T-helper 1 cell treated with Interleukin-12 subunit alpha and Interleukin-12 subunit beta and Interleukin-4 antibody, amounts not matched to agents 30 μg/mL and 1 μg/mL, for 36 hours (primary cell): ENCODE results near the gene STXBP2.

Source experiments
- H3K27ac Mint-ChIP-seq: one replicate; pipeline ENCODE4 v1.8.0; 2021; ENCODE audit warnings: mild to moderate bottlenecking, mixed read lengths
- H3K27me3 Mint-ChIP-seq: one replicate; pipeline ENCODE4 v1.8.0; 2021; ENCODE audit warnings: low read depth, mixed read lengths
- H3K36me3 Mint-ChIP-seq: one replicate; pipeline ENCODE4 v1.8.0; 2021; ENCODE audit warnings: low read depth, mixed read lengths
- H3K4me1 Mint-ChIP-seq: one replicate; pipeline ENCODE4 v1.8.0; 2021; ENCODE audit warnings: low read depth, mixed read lengths
- H3K4me3 Mint-ChIP-seq: one replicate; pipeline ENCODE4 v1.8.0; 2021; ENCODE audit warnings: mild to moderate bottlenecking, moderate library complexity, mixed read lengths
- H3K9me3 Mint-ChIP-seq: one replicate; pipeline ENCODE4 v1.8.0; 2021; ENCODE audit warnings: mixed read lengths

Gene STXBP2

GRCh38 chr19:7682175-7682855 lies 45.4 kb downstream of the STXBP2 start:
- Mint-ChIP-seq H3K27ac (no peak overlapping the region), H3K9me3 (no peaks in the 10 kb centered on the region), H3K36me3 (peaks cover 11% of the 10 kb centered on the region), H3K27me3 (peaks cover 9% of the 10 kb centered on the region), H3K4me3 (peak overlapping the region; percentile 90), H3K4me1 (peaks cover 23% of the 10 kb centered on the region)

GRCh38 chr19:7685546-7686445 lies 48.9 kb downstream of the STXBP2 start:
- H3K36me3 Mint-ChIP-seq = peaks cover 11% of the 10 kb centered on the region
- no peaks in the 10 kb centered on the region for H3K27me3 Mint-ChIP-seq
- peaks cover 7% of the 10 kb centered on the region for H3K4me1 Mint-ChIP-seq
- no peak overlapping the region for H3K27ac Mint-ChIP-seq
- no peak overlapping the region for H3K4me3 Mint-ChIP-seq
- no peaks in the 10 kb centered on the region for H3K9me3 Mint-ChIP-seq

DNA sequence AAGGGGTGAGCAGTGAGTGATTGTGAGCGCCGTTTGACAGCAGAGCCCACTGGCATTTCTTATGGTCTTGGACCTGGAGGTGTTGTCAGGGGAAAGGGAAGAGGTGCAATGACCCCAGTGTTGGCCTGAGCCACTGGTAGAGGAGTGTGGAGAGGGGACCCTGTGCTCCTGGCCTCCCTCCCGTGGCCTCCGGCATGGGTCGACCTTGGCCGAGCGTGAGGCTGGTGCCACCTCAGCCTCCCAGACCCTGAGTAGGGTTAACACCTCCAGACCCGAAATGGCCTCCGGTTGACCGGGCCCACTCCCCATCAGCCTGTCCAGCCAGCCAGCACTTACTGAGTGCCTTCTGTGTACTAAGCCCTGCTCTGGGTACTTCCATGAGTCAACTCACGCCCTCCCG lies 50.3 kb downstream of the STXBP2 start:
- Mint-ChIP-seq H3K9me3 (no peaks in the 10 kb centered on the region), H3K4me3 (no peak overlapping the region), H3K27ac (no peak overlapping the region), H3K36me3 (peaks cover 9% of the 10 kb centered on the region), H3K27me3 (no peaks in the 10 kb centered on the region), H3K4me1 (no peaks in the 10 kb centered on the region)

- H3K4me1 Mint-ChIP-seq = no peaks in the 10 kb centered on the region
- peaks cover 5% of the 10 kb centered on the region for H3K36me3 Mint-ChIP-seq
- H3K27ac Mint-ChIP-seq = no peak overlapping the region
- H3K9me3 Mint-ChIP-seq = no peaks in the 10 kb centered on the region
- H3K4me3 Mint-ChIP-seq = no peak overlapping the region
- H3K27me3 Mint-ChIP-seq = no peaks in the 10 kb centered on the region
These were observed 52.3 kb downstream of the STXBP2 start for GRCh38 chr19:7689165-7689564.

DNA sequence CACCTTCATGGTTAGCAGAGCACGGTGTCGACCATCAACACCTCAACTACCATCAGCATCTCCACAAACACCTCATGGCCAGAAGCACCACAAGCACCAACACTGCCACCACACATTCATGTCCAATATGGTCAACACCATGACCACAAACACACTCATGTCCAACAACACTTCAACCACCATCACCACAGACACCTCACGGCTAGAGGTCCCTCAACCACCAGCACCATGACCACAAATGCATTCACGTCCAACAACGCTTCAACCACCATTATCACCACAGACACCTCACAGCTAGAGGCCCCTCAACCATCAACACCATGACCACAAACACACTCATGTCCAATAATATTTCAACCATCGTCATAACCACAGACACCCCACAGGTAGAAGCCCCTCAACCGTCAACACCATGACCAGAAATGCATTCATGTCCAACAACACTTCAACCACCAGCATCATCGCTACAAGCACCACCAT lies 53.9 kb downstream of the STXBP2 start:
- Mint-ChIP-seq H3K4me1 (no peaks in the 10 kb centered on the region), H3K36me3 (peaks cover 2% of the 10 kb centered on the region), H3K4me3 (no peak overlapping the region), H3K9me3 (no peaks in the 10 kb centered on the region), H3K27ac (no peak overlapping the region), H3K27me3 (no peaks in the 10 kb centered on the region)

DNA sequence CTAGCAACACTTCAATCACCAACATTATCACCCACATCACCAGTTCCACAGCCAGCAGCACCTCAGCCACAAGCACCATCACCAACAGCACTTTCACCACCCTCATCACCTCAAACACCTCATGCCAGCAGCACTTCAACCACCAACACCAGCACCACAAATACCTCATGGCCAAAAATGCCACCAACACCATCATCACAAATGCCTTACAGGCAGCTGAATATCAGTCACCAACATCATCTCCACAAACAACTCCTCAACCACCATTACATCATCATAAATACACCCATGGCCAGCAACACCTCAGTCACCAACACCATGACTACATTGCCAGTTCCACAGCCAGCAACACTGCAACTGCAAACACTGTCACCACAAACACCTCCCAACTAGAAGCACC lies 54.6 kb downstream of the STXBP2 start:
- Mint-ChIP-seq H3K27ac (no peak overlapping the region), H3K4me1 (no peaks in the 10 kb centered on the region), H3K36me3 (peaks cover 2% of the 10 kb centered on the region), H3K27me3 (peaks cover under 1% of the 10 kb centered on the region), H3K9me3 (no peaks in the 10 kb centered on the region), H3K4me3 (no peak overlapping the region)

DNA sequence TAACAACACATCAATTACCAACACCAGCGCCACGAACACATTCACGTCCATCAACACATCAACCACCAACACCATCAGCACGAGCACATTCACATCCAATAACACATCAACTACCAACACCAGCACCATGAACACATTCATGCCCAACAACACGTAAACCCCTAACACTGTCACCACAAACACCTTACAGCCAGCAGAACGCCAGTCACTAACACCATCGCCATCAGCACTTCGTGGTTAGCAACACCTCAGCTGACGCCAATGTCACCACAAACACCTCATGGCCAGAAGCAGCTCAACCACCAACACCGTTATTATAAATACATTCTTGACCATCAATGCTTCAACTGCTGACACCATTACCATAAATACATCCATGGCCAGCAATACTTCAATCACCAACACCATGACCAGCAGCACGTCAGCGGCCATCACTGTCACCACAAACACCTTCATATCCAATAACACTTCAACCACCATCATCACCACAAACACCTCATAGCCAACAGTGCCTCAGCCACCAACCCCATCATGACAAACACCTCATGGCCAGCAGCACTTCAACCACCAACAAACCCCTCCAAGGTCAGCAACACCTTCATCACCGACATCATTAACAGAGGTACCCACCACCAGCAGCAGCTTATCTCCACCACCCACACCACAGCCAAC lies 55.6 kb downstream of the STXBP2 start:
- Mint-ChIP-seq H3K9me3 (no peaks in the 10 kb centered on the region), H3K4me3 (no peak overlapping the region), H3K27ac (no peak overlapping the region), H3K36me3 (no peaks in the 10 kb centered on the region), H3K4me1 (no peaks in the 10 kb centered on the region), H3K27me3 (peaks cover 3% of the 10 kb centered on the region)

GRCh38 chr19:7694499-7694898 lies 57.6 kb downstream of the STXBP2 start:
- Mint-ChIP-seq H3K36me3 (no peaks in the 10 kb centered on the region), H3K9me3 (no peaks in the 10 kb centered on the region), H3K4me1 (no peaks in the 10 kb centered on the region), H3K4me3 (no peak overlapping the region), H3K27me3 (peaks cover 7% of the 10 kb centered on the region), H3K27ac (no peak overlapping the region)
